Neural cell (in vitro differentiated cells): ENCODE data around the gene STPG4.
"Not testable (repeated sequence)": the region's sequence is repeated elsewhere in the genome, so short reads cannot be mapped to it uniquely, and the experiment has no call there.

Experiments
- EP300 ChIP-seq: fragments of 450-650 bp; conservative IDR thresholded peaks from 2 replicates; pipeline ENCODE4 v1.6.1; 2014; ENCODE audit warnings: antibody characterized with exemption, mild to moderate bottlenecking, moderate library complexity; ENCODE audit not compliant: poor library complexity, severe bottlenecking
- EZH2 ChIP-seq: fragments of 200-600, 300-800 bp; shearing (Covaris generic), sonication (generic); IDR thresholded peaks from 2 replicates; pipeline ENCODE4 v1.6.1; 2014; ENCODE audit warnings: antibody characterized with exemption, low read length, borderline replicate concordance, mild to moderate bottlenecking; ENCODE audit not compliant: insufficient read depth, poor library complexity, severe bottlenecking
- MXI1 ChIP-seq: fragments of 450-650 bp; conservative IDR thresholded peaks from 2 replicates; pipeline ENCODE4 v1.6.1; 2014; ENCODE audit warnings: antibody characterized with exemption, mild to moderate bottlenecking; ENCODE audit not compliant: poor library complexity, severe bottlenecking
- POLR2AphosphoS5 ChIP-seq: IDR thresholded peaks from 2 replicates; pipeline ENCODE4 v1.6.1; 2012
- RAD21 ChIP-seq: fragments of 450-650 bp; conservative IDR thresholded peaks from 2 replicates; pipeline ENCODE4 v1.6.1; 2014; ENCODE audit warnings: antibody characterized with exemption, mild to moderate bottlenecking, moderate library complexity
- SMC3 ChIP-seq: fragments of 450-650 bp; conservative IDR thresholded peaks from 2 replicates; pipeline ENCODE4 v1.6.1; 2014; ENCODE audit warnings: antibody characterized with exemption, mild to moderate bottlenecking, moderate library complexity; ENCODE audit not compliant: poor library complexity
- TF ChIP-seq, protein P1 (sequence below): fragments of 450-650 bp; IDR thresholded peaks from 2 replicates; pipeline ENCODE4 v1.5.1; 2014; ENCODE audit warnings: antibody characterized with exemption, mild to moderate bottlenecking, moderate library complexity; ENCODE audit not compliant: poor library complexity, severe bottlenecking

- TF ChIP-seq, protein P1, sequence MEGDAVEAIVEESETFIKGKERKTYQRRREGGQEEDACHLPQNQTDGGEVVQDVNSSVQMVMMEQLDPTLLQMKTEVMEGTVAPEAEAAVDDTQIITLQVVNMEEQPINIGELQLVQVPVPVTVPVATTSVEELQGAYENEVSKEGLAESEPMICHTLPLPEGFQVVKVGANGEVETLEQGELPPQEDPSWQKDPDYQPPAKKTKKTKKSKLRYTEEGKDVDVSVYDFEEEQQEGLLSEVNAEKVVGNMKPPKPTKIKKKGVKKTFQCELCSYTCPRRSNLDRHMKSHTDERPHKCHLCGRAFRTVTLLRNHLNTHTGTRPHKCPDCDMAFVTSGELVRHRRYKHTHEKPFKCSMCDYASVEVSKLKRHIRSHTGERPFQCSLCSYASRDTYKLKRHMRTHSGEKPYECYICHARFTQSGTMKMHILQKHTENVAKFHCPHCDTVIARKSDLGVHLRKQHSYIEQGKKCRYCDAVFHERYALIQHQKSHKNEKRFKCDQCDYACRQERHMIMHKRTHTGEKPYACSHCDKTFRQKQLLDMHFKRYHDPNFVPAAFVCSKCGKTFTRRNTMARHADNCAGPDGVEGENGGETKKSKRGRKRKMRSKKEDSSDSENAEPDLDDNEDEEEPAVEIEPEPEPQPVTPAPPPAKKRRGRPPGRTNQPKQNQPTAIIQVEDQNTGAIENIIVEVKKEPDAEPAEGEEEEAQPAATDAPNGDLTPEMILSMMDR = not testable (repeated sequence)
- TF ChIP-seq EP300, MXI1, SMC3, RAD21, POLR2AphosphoS5, EZH2: not testable (repeated sequence)
These were observed 46.7 kb downstream of the STPG4 start for GRCh38 chr2:47108267-47109006.
